ENCODE measurements around the gene EIF3A.

- no peak for TF ChIP-seq POLR2A (IDR thresholded peaks at IDR 0.05)
- TF ChIP-seq CTCF (IDR thresholded peaks at IDR 0.05), result no peak
- peak in 1 of 2 donors; percentile 79 for TF ChIP-seq POLR2AphosphoS5 (IDR thresholded peaks at IDR 0.05; ENCODE audit: insufficient read depth in 1 of 2, low read depth in 1 of 2)
These were observed 74.0 kb downstream of the EIF3A start for GRCh38 chr10:119006451-119007210.
